Activated naive CD4-positive, alpha-beta T cell treated with anti-CD3 and anti-CD28 coated beads, Interleukin-2, amount 50 U/mL, for 16 hours (primary cell): ENCODE results near the gene KIRREL3.

Experiments used
- DNase-seq: peaks from one replicate; pipeline ENCODE4 v3.0.0-alpha.2; 2020

Gene KIRREL3

DNA sequence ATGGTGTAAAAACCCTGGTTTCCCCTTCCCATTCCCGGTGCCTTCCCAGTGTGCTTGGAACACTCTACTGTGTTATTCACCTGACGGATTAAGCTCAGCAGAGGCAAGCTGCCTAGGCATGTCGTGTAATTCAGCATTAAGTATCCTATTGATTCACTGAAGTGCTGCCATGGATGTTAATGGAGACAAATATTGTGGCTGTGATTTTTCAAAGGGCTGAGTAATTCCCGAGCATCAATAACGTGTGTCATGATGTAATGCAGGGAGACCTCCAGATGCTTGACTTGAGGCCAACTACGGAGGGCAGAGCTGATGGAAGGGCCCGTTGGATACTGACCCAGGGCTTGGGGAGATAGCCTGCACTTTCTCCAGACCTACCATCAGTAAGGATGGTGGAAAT, 376.1 kb downstream of the KIRREL3 start:
- DNase-seq = no peak

GRCh38 chr11:126619516-126619915, 381.1 kb downstream of the KIRREL3 start:
- no peak for DNase-seq

DNA sequence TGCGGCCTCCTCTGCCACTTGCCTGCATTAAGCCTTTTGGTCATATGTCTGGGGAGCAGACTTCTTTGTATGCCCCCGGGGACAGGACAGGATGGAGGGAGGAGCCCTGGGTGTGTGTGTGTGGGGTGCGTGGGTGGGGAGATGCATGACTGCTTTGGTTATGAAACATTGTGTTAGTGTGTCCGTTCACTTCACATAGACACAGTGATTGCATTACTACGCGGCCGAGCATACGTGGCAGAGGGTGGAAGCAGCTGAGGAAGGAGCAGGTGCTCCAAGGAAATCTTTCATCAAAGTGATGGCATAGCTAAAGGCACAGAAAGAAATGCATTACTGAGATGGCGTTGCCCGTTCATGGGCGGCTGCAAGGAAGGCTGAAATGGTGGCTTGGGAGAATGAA, 384.7 kb downstream of the KIRREL3 start:
- DNase-seq = no peak

DNA sequence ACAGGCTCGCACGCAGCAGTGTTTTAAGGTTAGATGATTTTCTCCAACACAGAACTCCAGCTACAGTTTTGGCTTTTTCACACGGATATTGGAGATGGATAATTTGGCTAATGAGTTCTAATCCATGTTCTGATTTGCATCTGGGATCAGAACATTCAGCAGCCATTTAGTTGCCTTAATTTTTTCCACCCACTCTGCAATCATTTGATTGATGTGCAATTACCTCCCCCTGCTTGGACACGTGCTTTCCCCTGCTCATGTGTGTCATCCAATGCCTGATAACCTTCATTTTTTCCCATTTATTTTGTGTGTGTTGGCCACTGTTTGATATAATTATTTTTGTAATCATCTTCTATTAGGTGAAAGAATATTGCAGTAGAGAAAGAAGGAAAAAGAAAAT, 387.3 kb downstream of the KIRREL3 start:
- no peak for DNase-seq

- DNase-seq = no peak
Measured at GRCh38 chr11:126612671-126613070, 387.9 kb downstream of the KIRREL3 start.

DNA sequence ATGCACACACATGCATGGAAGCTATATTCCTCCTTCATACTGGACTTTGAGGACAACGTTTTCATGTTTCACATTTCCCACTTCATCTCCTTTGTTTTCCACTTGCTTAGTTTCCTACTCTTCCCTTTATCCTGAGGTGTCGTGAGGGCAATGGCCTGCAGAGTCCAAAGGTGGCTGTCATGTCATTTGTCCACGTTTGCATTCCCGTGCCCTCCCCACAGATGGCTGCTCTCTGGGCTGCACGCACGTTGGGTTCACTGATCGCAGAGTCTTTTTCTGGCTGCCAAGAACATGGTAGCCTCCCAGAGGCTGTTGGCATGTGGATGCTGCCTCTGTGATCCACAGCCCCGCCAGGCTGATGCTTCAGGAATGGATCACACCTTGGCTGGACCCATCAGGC, 389.1 kb downstream of the KIRREL3 start:
- DNase-seq = no peak

DNA sequence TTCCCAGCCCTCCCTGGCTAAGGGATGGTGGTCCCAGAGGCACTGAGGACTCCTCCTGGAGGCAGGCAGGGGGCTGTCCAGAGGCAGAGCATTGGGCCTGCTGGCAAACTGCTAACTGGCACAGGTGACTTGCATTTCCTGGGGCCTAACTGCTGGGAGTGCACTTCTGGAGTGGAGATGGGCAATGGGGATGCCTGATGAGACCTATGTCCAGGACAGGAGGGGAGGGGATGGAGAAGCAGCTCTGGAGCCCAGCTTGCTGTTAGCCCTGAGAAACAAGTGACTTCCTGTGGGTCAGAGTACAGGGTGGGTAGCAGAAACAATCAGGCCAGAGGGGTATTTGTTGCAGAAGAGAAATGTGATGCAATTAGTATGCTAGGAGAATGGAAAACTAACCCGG, 391.9 kb downstream of the KIRREL3 start:
- DNase-seq = no peak

DNA sequence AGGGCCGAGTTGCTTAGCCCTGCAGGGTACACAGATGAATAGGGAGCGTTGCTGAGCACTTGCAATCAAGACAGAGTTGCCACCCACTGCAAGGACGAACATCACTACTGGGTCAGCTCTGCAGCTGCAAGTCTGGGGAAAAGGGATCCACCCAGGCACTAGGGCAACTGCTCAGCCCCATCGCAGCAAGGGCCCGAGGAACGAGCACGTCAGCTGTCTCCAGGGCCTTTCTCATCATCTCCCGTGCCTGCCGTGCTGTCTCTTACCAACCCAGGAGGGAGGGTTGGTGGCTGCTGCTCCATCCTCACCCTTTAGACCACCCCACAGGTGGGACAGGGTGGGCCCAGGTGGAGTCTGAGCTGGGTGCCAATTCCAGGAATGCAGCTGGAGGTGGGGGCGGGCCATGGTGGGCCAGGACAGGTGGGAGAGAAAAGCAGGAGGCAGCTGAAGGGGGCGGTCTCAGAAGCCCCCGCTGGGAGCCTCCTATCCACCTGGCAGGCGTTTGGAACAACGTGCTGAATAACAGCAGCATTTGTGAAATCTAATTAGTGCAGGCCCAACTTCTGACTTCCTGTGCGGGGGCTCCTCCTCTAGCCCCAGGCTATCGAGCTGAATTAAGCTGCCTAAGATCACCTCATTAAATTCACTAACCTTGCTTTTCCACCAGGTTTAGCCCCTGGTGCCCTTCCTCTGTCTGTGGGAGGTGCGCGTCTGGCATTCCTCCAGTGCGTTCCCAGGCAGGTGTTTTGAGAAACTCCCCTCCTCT, 392.6 kb downstream of the KIRREL3 start:
- no peak for DNase-seq

DNA sequence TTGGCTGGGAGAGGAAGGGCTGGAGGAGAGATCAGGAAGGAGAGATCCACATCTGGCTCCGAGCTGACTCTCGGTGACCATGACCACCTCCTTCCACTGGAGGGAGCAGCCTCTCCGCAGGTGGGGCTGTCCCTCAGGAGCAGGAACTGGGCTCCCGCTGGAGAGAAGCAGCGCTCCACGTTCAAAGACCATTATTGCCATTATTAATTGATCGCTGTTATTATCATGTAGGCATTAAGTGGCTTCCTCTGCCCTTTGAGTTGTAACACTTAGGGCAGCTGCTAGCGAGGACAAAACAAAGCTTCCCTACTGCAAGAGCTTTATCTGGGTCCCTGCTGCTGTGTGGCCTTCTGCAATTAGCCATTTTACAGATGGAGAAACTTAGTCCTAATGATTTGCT, 393.2 kb downstream of the KIRREL3 start:
- DNase-seq = no peak

DNA sequence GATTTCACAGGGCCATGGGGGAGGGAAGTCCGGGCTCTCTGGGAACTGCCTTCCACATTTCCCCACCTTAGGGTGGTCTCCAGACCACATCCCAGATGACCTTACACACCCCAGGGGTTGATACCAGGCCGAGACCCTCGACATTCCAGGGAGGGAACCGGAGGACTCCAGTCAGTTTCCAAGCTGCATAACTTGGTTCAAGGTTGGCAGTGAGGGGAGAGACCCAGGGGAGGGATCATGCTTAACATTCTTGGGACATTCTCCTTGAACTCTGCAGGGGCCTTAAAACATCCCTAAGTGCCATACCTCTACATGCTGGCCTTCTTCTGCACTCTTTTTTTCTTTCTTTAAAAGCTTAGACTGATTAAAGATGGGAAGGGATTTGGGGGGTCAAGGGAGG, 394.1 kb downstream of the KIRREL3 start:
- DNase-seq = no peak

DNA sequence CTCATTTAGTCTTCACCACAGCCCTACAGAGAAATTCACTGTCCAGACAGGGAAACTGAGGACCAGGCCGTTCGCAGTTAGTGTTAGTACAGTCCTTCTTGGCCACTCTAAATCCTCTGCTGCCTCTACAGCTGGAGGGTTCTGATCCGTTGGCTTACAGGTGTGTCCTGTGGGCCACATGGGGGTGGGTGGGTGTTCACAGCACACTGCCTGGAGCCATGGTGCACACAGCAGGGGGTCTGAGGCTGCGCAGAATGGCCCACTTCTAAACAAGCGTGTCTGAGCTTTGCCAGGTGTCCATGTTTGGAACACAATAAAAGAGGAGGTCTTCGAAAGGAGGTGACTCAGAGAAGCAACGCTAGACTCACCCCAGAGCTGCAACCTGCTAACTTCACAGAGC, 396.1 kb downstream of the KIRREL3 start:
- no peak for DNase-seq

DNA sequence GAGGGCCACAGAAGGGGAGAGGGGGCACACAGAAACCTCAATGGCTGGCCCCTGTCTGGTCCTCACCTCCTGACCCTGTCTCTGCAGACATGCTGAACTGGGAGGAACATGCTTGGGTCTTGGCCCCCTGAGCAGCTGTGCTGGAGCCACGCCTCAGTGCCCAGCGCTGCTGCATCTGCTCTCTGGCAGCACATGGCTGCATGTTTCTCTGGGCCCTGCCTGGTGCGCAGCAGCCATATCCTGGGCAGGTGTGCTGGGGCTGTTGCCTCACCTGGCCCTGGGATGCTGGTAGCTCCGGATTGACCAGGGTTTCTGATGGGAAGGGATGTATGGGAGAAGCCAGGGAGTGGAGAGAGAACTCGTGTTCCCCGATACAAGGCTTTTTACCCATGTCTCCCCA, 397.1 kb downstream of the KIRREL3 start:
- DNase-seq = no peak

GRCh38 chr11:126602993-126603392, 397.6 kb downstream of the KIRREL3 start:
- no peak for DNase-seq

DNA sequence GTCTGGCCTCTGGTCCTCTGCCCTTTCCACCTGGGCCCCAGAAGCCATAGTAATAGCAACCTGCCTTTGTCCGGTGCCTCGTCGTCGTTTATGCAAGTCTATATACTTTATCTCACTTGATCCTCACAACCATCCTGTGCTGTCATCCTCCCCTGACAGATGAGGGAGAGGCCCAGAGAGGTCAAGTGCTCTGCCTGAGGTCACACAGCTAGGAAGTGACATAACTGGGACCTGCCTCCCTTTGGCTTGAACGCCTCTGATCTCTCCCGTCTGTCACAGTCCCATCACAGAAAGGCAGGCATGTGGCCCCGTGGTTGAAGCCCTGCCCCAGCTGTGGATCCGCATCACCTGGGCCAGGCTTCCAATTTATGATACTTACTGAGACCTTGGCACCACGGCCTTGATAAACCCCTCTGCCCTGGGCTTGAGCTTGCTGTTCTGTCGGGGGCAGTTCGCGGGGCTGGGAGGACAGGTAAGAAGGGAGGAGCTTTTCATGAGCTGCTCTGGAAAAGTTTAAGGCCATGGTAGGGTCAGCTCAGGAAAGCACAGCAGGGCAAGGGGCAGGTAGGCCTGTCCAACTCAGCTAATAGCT, 398.1 kb downstream of the KIRREL3 start:
- no peak for DNase-seq

DNA sequence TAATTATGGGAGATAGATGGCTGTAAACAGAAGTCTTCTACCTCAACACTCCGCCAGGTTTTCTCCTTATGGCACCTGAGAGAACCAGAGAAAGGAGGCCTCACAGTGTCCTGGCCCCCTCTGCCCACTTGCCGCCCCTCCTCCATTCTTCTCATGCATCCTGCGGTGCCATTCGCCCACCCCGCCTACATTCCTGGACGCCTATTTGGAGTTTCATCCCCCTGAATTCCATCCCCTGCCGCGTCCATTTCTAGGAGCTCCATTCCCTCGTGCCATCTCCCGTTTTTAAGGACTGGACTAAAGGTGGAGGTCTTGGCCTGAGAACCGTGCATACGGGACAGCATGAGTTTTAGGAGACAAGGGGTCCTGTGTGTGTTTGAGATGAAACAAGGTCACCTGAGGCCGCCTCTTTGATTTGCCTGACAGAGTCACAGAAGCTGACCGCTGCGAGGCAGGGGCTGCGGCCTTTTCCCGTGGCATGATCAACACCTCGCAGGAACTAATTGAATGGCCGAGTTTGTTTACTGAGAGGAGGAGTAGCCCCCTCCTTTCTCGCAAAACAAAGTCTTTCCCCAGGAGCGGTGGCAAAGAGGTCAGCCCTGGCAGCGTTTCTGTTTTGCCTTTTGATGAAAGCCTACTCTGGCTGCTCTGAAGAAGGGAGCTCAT, 398.9 kb downstream of the KIRREL3 start:
- DNase-seq = no peak

DNA sequence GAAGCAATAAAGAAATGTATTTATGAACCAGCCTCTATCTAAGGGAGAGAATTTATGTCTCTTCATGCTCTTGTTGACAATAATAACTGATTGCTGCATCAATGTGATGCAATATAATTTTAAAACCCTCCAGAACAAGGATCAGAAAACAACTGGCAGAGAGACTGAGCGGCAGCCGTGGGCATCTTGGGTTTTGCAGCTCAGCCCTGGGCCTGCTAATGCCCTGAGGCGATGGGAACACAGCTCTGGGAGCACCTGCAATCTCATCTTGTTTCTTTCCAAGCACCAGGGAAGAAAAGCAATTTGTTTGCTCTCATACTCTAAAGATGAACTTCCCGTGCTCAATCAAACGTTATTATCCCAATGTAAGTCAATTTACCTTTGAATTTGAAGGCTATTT, 399.4 kb downstream of the KIRREL3 start:
- no peak for DNase-seq

DNA sequence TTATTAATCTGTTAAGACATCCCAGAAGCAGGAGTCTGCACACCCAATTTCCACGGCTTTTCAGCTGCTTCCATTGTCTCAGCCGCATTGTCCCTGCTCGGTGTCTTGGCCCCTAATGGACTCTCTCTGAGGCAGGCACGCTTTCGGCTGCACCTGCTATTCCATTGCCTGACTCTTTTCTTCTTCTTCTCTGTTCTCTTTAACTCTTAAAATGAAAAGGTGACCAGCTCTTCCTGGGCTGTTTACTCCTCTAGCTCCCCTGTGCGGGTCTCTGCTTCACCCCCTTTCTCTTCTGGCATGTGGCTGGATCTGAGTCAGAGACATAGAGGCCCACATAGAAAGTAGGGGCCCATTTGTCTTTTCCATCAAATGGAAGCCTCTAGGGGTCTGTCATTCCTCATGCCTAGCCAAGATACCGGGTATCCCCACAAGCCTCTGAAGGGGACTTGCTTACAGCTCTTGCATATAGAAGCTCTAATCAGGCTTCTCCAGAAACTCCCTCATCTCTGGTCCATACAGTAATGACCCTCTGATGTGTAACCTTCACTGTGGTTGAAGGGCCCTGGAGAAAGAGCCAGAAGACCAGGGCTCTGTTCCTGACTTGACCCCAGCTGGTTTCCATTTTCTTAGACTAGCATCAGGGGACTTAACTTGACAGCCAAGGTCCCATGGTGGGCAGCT, 401.2 kb downstream of the KIRREL3 start:
- no peak for DNase-seq

DNA sequence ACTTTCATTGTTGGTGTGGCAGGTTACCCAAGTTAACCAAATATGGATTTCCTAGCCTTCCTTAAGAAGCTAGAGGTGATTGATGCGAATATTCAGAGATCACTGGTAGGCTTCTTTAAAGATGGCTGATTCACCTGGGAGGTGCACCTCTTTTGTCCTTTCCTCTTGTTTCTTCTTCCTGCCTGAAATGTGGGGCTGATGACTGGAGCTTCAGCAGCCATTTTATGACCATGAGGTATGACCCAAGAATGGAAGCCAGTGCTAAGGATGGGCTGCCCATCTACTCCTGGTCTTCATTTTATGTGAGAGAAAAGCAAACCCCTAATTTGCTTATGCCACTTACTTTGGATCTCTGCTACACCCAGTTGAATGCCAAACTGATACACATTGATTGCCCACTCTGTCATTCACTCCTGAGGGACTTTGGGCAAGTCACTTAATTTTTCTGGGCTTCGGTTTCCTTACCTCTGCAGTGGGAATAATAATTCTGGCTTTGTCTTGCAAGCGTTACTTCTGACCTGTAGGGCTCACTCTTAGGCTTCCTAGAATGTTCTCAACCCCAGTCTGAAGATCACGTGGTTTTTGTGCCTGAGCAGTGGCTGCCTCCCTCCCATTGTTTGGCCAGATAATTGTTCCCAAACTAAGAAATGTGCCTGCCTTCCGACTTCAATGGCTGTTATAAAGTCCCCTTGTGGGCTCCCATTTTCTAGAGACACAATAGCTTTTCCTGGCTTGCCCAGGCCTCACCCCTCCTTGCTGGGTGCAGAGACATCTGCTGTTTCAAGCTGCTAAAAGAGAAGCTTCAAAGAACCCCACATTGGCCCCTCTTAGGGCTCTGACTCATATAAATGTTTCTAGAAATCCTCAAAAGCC, 402.0 kb downstream of the KIRREL3 start:
- DNase-seq = no peak

DNA sequence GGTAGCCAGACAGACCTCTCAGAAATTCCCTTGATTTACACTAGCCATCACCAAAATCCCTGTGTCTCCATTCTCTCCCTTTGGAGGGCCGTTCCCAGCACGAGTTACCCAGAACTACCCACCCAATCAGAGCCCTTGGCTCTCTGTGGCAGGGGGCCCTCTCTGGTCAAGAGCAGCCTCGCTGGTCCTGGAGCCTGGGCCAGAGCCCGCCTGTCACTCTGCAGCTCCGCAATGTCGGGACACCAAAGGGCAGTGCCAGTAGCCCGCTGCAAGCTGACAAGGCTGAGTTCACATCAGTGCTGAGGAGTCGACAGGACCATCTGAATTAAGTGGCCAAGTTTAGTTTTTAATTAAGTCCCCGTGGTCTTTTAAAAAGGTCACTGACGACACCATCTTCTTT, 403.5 kb downstream of the KIRREL3 start:
- no peak for DNase-seq

DNA sequence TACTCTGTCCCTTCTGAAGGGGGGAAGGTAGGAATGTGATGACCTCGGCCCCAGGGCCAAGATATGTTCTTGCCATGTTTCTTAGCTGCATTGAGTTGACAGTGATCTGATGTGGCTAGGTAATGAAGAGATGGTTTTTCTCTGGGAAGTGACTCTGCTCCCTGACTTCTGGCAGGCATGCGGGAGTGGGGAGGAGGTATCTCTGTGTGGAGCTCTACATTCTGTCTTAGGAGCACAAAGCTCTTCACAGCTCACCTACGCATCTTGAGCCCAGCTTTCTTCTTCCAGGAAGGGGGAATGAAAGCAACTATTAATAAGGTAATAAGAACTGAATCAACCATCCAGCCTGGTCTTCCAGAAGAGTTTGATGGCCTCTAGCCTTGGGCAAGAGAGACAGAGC, 404.1 kb downstream of the KIRREL3 start:
- no peak for DNase-seq

DNA sequence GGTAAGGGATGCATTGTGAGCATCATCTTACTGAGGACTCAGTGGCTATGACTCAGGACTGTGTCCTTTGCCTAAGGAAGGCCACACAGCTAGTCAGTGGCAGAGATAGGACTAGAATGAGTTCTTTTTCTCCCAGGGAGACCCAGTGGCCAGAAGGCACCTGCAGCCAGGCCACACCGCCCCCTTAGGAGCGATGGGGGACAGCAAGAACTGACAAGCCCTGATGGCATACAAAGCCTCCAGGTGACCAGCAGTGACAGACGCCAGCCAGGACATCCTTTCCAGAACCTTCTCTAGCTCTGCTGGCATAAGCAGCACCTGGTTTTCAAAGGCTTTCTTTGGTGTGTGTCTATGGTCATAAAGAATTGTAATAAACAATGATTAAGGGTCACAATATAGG, 405.0 kb downstream of the KIRREL3 start:
- no peak for DNase-seq

GRCh38 chr11:126594921-126595367, 405.6 kb downstream of the KIRREL3 start:
- DNase-seq = no peak
